HG03159 (cell line): ENCODE measurements around the gene STARD10.
"Not testable (repeated sequence)": the region's sequence is repeated elsewhere in the genome, so short reads cannot be mapped to it uniquely, and the experiment has no call there.

Experiments used
- ATAC-seq: cut with Tn5 transposase; IDR thresholded peaks from one replicate; pipeline ENCODE4 v1.9.1; 2021; ENCODE audit warnings: mild to moderate bottlenecking, moderate library complexity; ENCODE audit not compliant: unreplicated experiment

The STARD10 gene

DNA sequence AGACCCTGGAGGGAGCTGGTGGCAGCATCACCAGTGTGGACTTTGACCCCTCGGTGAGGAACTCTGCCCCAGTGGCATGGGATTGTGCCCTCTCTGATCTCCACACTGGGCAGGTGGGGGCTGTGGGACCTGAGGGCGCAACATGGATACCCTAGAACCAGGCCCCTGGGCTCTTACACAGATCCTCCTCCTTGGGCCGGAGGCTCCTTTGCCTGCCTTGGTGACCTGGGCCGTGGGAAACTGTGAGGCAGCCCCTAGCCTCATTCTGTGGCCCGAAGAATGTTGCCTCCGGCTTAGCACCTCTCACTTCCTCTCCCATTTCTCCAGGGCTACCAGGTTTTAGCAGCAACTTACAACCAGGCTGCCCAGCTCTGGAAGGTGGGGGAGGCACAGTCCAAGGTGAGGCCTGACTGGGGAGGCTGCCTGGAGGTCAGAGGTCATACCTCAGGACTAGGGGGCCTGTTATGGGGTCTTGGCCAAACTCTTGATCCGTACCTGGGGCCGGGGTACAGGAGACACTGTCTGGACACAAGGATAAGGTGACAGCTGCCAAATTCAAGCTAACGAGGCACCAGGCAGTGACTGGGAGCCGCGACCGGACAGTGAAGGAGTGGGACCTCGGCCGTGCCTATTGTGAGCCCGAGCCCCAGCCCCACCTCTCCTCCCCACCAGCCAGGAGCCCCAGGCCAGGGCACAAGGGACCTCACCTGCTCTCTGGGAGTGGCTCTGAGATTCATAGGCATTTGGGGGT, 32.5 kb upstream of the STARD10 start:
- no peak for ATAC-seq

DNA sequence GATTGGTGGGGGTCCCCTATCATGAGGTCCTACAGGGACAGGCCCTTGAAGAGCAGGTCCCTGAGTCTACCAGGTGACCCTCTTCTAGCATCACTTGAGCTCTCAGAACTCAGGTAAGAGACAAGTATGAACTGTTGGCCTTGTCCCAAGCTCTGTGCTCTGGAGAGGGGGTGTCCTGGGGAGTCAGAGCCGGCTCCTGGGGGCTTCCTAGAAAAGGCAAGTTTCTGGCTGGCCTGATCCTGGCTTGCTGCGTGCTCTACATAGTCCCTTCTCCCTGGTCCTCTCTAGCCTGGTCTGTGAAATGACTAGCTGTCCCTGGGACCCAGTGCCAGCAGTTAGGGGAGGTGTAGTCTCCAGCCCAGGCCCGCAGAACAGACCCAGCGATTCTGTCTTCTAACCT, 31.8 kb upstream of the STARD10 start:
- no peak for ATAC-seq

DNA sequence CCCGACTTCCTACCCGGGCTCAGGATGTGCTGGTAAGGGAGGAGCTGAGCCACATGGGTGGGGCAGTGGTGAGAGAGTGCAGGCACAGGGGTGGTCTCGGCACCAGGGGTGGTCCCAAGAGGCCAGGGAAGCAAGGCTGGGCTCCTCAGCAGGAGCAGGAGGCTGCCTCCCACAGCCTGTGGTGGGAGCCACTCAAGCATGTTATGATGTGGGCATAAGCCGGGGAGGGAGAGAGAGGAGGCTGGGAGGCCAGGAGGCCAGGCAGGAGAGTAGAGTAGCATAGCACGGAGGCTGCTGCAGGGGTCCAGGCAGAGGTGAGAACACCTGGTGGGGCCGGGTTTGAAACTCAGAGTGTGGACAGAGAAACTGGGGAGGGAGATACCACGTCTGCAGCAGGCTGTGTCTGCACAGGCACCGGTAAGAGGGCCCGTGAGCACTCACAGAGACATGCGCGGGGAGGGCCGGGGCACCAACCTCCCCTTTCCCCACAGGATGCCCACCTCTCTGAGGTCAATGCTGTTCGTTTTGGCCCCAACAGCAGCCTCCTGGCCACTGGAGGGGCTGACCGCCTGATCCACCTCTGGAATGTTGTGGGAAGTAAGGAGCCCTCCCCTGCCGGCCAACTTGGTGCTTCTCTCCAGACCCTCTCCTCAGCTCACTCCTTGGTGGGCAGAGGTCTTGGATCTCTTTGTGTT, 31.1 kb upstream of the STARD10 start:
- ATAC-seq, result no peak

DNA sequence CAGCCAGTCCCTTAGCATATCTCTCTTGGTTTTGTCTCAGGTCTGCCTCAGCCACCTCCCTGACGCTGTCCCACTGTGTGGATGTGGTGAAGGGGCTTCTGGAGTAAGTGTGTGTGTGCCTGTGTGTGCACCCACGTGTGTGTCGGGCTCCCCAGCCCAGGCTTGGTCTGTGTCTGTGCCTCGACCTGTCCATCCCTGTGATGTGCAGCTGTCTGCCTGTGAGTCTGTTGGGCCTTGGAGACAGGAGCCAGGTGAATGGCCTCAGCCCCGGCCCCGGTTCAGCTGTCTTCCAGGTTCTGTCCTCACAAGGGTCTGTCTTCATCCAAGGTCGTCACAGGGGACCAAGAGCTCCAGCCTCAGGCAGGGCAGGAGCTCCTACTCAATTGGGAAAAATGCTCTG, 30.2 kb upstream of the STARD10 start:
- no peak for ATAC-seq

DNA sequence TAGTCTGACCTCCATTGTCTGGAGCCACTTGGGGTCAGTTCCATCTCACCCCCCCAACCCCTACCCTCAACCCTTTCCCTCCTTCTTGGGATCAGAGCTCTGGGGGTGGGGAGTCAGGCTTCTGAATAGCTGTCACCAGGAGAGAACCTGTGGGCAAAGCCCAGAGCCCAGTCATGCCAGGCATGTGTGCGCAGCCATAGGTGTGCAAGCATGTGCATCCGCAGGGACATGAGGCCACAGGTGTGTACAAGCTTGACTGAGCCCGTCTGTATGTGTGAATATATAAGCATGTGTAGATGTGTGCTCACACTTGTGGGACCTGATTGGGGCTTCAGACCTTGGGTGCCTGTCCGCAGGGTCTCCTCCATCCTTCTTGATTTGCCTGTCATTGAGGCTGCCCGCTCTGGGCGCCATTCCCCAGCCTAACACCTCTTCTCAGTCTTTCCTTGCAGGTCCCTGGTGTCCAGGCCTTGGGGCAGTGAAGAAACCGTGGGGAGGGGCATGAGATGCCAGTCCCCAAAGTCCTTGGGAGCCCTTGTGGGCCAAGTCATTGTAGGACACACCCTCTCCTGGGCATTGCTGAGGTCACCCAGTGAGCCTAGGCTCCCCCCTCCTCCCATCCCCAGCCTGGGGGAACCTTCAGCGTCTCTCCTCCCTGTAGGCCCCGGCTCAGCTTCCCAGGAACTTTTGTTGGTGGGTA, 29.4 kb upstream of the STARD10 start:
- no peak for ATAC-seq

DNA sequence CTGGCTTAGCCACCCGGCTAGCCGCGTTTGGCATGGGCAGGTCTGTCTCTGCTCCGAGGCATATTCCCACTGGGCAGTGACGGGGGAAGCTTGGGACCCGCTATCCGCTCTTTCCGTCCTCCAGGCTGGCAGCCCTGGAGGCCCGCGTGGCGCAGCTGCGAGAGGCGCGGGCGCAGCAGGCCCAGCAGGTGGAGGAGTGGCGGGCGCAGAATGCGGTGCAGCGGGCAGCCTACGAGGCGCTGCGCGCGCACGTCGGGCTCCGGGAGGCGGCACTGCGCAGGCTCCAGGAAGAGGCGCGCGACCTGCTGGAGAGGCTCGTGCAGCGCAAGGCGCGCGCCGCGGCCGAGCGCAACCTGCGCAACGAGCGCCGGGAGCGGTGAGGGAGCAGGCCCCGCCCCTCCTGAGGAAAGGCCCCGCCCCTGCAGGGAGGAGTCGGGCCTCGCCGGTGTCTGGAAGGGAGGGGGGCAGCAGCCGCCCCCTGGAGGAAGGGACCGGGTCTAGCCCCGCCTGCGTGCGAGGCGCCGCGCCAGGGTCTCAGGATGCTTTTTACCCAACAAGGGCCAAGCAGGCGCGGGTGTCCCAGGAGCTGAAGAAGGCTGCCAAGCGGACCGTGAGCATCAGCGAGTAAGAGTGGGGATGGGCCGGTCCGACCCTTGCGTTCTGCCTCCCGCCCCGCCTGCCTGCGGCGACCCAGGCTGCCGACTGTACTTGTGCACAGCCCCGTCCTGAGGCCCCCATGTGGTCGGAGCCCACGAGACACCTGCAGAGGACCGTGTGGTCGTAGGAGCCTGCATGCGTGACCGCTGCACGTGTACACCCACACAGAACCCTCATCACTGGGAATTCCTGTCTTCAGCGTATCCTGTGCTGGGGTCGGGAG, 28.3 kb upstream of the STARD10 start:
- no peak for ATAC-seq

DNA sequence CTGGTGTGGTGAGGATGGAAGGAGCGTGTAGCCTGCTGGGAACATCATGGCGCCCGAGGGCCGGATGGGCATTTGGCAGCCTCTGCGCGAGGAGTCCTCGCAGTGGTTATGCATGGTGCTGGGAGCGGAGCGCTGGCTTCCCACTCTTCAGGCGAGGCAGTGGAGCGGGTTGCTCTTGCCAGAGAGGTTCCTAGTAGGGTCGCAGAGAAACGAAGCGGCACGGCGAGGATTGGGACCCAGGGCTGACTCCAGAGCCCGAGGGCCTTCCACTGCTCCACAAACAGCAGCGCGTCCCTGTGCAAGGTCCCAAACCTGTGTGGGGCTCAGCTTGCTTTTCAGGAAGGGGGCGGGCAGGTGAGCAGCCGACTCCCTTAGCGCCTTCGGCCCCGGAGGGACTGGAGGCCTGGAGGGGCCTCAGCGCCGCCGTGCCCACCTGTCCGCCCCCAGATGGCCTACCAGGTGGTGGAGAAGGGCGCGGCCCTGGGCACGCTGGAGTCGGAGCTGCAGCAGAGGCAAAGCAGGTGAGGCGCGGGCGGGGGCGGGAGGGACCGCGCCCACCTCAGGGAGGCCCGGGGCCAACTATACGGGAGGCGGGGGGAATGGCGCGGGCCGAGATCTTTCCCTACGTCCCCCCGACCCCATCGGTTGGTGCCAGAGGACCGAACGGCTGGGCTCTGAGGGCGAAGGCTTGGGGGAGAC, 27.5 kb upstream of the STARD10 start:
- no peak for ATAC-seq

DNA sequence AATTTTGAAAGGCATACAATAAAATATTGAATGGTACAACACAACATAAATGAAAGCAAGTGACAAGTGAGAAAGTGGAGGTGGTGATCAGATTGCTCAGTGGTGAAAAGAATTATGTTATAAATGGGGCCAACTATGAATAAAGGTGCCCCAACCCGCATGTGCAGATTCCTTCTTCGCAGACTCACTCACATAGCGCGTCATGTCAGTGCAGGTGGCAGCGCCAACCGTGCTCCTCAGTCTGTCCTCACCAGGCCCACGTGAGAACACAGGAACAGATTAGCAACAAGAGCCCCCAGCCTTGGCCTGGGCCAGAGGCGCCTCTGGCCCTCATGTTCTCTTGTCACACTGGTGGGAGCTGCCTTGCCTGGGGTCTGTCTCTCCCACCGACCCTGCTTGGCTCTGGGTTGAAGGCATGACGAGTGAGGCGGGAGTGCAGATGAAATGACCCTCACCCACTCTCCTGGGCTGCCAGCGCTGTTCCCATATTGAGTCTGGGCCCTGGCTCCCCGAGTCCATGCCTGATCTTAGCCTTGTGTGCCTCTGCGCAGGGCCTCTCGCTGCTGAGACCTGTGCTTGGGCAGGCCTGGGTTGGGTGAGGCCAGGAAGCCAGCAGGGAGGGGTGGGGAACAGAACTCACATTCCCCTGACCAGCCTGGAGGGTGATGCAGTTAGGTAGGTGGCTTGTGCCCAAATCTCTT, 26.7 kb upstream of the STARD10 start:
- ATAC-seq, result no peak

DNA sequence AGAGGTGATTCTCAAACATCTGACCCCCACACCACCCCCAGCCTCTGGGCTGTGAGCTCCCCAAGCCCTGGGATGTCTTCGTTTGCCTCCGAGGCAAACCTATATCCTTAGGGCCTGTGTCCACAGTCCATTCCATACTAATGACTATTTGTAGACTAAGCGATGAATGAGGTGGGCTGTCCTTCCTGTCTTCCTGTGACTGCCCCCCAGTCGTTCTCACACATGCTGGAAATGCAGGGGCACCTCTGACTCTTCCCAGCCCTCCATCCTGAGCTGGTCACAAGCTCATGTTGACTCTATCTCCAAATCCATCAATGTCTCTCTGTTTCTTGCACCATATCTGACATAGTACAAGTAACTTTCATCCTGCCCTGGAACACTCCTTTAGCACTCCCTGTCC, 25.1 kb upstream of the STARD10 start:
- ATAC-seq, result no peak

DNA sequence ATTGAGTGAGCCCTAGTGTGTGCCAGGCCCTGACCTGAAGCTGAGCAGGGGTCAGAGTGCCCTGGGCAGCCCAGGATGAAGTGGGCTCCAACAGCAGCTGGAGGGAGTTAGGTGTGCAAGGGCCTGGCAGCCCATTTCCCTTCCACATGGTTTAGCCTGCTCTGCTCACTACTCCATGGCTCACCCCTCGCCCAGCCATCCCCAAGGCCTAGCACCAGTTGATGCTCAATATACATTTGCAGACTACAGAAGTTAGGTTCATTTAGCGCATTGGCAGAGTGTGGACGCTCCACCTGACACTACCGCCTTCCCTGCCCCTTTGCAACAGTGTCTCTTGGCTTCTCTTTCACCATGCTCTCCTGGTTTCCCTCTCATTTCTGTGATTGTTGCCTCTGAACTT, 24.1 kb upstream of the STARD10 start:
- ATAC-seq, result no peak

DNA sequence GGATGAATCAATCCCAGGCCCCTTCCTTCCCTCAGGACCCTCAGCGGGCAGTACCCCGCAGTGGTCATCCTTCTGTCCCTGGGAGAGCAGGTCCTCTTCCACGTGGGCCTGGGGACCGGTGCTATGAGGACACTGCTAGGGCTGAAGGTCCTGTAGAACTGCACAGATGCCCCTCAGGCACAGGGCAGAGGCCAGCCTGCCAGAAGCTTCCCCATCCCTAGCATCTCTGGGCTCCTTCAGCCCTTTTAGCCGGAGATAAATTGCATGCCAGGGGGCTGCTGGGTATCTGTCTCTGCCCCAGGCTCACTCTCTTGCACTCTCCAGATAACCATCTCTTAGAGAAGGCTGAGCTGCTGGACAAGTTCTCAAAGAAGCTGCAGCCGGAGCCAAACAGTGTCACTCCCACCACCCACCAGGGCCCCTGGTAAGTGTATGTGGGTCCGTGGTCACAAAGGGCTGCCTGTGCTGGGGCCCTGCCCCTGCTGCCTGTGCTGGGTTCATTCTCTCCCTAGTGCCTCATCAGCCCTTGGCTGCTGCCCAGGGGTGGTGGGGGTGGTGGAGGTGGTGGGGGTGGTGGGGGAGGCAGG, 22.6 kb upstream of the STARD10 start:
- ATAC-seq, result no peak

DNA sequence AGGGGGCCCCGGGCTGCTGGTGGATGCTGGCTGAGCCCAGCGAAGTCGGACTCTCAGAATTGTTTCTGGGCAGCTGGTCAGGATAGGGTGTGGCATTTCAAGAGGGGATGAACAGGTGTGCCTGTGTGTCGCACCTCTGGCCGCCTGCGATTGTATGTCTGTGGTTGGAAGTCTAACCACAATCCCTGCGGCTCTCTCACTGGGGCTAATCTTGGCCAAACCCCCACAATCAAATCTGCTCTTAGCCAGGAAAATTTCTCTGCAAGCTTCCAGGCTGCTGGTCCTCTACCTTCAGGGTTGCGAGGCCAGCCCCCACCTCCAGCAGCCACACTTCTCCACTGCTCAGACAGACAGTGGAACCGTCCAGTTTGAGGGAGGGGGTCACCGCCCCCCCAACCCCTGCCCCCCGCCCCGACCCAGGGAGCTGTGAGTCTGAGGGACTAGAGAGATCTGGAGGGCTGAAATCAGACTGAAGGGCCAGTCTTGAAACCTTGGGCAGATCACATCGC, 21.3 kb upstream of the STARD10 start:
- peak; percentile 3 for ATAC-seq

DNA sequence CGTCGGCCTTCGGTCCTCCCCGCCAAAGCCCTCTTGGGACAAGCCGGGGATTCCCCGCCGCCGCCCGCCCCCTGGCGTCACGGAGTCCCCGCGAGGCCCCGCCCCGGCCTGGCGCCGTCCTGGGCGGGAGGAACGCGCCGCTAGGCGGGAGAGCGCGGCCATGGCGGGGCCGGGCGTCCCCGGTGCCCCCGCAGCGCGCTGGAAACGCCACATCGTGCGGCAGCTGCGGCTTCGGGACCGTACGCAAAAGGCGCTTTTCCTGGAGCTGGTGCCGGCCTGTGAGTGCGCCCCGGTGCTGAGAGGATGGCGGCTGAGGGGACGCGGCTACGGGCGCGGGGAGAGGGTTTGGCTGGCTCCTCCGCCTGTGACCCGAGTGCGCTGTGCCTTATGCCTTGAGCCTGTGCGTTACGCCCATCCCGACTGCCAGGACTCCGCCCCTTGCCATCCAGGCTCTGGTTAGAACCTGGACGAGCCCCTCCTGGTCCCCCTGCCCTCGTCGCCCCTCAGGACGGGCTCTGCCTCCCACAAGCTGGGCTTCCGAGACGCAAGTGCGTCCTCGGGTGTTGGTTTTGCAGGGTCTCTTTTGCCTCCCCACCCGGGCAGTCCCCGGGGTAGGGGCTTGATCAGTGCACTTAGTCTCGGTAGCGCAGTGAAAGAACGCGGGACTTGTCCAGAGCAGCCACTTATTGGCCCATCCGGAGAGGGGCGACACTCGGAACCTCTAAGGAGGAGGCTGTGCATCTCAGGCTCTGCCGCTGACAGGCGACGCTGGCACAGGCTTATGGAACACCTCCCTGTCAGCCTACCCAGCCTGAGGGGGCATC, 20.7 kb upstream of the STARD10 start, which contains the start of gene ATG16L2:
TSS of gene ATG16L2 (plus strand) at position 126 of the 824 bp plus-strand sequence. CDS start at position 161, 35 bp downstream.
- peak; percentile 55 for ATAC-seq

DNA sequence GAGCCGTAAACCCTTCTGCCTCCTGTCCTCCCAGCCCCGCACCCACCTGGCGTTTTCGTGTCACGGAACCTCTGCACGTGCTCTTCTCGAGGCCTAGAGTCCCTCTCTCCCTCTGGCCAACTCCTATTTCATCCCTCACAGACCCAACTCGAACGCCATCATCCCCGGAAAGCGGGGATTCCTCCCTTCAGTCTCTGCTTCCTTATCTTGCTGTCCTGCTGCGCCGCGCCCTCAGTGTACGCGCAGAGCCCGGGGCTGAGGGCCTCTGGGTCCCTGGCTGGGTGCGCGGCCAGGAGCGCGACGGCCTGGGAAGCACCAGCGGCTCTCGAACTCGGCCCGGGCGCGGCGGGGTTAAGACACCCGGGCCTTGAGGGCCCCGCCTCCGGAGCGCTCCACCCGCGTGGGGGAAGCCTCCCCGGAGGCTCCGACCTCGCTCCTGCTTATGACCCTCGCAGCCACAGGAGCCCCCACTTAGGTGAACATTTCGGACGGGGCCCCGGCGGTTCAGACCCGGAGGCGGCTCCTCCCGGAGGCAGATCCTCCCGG, 20.0 kb upstream of the STARD10 start:
- peak; percentile 38 for ATAC-seq

DNA sequence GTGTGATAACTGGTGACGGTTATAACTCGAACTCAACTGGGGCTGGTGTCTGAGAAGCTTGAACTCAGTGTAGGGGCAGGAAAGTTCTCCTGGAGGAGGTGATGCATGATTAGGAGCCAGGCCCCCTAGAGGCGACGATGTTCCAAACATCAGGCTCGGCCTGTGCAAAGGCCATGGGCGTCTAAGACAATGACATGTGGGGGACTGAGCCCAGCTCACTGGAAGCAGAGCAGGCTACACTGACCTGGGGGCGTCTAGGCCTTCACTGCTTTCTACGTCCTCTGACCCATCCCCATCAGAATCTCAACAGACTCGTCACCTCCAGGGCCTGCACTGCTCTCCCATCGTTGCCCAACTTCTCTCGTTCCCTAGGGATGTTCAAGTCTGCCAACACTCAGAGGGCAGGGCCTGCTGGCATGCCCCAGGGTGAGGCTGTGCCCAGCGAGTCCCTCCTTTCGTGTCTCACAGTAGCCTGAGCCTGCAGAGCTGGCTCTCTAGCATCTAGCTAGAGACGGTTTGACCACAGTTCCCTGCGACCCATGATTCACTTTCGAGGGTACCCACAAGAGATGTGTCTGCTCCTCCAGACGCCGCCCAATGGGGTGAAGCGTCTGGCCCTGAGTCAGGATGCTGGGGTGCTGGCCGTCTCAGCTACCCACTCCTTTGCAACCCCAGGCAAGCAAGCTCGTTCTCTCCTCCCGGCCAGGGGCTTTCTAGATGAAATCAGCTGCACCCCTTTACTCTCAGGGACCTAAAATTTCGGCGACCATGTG, 19.3 kb upstream of the STARD10 start:
- no peak for ATAC-seq

DNA sequence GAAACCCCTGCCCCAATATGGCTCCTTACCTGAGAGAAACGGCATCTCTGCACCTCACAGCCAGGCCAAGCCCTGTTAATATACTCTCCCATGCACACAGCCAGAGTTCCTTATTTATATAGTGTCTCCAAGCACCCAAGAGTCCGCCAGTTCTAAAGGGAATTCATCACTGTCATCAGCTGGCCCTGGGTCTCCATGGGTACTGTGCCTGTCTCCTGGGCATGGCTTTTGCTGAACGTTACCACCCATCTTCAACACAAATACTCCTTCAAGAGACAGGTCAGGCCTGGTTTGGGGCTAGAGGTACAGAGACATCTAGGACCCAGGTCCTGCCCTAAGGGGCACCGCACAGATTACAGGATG, 18.7 kb upstream of the STARD10 start:
- no peak for ATAC-seq

DNA sequence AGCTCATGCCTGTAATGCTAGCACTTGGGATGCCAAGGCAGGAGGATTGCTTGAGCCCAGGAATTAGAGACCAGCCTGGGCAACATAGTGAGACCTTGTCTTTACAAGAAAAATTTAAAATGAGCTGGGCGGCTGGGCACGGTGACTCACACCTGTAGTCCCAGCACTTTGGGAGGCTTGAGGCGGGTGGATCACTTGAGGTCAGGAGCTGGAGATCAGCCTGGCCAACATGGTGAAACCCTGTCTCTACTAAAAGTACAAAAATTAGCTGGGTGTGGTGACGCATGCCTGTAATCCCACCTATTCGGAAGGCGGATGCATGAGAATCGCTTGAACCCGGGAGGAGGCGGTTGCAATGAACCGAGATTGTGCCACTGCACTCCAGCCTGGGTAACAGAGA, 17.8 kb upstream of the STARD10 start:
- ATAC-seq, result not testable (repeated sequence)
